Measurements from ENCODE around the gene HES6.
"Not testable (repeated sequence)": the region's sequence is repeated elsewhere in the genome, so short reads cannot be mapped to it uniquely, and the experiment has no call there.

The HES6 gene

DNA sequence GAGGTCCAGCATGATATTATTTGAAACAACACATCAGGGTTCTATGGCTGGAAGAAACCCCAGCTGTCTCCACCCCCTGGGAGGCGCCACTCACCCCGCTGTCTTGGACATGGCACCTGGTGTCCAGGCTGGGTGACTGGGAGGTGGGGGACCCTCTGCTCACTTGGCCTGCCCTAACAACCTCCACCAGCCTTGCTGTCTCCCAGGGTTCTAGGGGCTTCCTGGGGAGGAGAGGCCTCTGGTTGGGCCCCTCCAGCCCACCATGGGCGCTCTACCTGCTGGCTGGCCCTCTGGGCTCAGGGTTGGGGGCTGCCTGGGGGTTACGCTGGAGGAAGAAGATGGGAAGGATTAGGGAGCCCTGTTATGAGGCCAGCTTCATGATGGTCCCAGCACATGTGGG lies 32.3 kb upstream of the HES6 start:
- DNase-seq = no peak

- not testable (repeated sequence) for DNase-seq
These were observed 31.8 kb upstream of the HES6 start for GRCh38 chr2:238271686-238272085.

- no peak for DNase-seq
These were observed 31.3 kb upstream of the HES6 start for GRCh38 chr2:238271061-238271554.

DNA sequence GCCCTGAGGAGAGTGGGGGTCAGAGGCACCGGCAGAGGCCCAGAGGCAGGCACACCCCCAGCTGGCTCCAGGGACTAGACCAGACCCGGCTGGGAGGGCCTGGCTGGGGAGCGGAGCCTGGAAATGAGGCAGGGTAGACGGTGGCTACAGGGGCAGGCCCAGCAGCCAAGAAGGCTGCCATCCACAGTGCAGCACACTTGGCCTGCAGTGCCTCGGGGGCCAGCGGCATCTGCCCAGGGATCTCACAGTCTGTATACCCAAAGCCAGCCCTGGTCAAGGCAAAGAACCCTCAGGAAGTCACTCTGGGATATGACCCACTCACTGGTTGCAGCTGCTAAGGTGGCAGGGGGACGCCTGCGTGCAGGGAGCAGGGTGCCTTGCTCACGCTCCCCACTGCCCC lies 30.8 kb upstream of the HES6 start:
- no peak for DNase-seq

- DNase-seq = no peak
These were observed 29.9 kb upstream of the HES6 start for GRCh38 chr2:238269741-238270140.

DNA sequence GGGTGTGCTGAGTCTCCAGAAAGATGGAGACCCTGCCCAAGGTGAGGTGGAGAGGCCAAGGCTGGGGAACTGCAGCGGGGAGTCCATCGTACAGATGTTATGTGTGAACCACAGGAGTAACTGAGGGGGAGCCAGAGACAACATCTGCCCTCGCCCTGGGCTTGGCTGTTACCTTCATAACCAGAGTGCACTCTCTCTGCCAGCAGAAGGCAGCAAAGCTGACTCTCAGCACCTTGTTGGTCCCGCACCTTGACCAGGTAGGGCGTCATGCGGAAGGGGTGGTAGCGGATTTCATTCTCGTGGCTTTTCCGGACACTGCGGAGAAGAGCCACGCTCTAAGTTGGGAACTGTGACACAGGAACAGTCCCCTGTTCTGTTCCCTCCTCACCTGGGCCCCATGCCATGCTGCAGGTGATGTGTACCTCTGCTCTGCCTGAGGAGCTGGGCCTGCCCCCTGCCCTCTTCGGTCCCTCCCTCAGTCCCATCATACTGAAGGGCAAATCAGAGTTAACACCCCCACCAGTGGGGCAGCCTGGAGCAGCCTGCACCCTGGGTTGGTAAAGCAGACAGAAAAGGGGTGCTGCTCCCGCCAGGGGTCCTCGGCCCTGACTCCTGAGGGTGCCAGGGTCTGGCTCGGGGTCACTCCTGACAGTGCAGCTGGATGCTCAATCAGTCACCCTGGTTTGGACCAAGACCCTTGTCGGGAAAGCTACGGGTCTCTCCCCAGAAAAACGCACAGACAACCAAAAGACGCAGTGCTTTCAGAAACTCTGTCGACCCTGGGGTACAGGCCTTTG lies 28.2 kb upstream of the HES6 start:
- no peak for DNase-seq

- DNase-seq = no peak
These were observed 27.5 kb upstream of the HES6 start for GRCh38 chr2:238267341-238267710.

- DNase-seq = no peak
These were observed 25.8 kb upstream of the HES6 start for GRCh38 chr2:238265605-238266004.

DNA sequence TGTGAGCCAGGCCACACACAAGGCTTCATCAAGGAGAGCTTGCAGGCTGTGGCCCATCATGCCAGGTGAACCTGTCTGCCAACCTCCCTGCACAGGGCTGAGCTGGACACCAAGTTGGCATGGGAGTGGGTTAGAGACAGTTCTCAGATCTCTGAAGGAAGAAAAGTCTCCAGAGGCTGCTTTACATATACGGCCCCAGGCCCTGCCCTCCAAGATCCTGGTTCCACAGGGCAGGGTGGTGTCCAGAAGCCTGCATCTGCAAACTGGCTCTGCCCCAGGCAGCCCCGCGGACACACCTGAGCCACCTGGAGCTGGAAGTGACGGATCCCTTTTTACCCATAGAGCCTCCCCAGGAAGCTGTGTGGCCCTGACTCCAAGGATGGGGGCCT lies 24.2 kb upstream of the HES6 start:
- no peak for DNase-seq

DNA sequence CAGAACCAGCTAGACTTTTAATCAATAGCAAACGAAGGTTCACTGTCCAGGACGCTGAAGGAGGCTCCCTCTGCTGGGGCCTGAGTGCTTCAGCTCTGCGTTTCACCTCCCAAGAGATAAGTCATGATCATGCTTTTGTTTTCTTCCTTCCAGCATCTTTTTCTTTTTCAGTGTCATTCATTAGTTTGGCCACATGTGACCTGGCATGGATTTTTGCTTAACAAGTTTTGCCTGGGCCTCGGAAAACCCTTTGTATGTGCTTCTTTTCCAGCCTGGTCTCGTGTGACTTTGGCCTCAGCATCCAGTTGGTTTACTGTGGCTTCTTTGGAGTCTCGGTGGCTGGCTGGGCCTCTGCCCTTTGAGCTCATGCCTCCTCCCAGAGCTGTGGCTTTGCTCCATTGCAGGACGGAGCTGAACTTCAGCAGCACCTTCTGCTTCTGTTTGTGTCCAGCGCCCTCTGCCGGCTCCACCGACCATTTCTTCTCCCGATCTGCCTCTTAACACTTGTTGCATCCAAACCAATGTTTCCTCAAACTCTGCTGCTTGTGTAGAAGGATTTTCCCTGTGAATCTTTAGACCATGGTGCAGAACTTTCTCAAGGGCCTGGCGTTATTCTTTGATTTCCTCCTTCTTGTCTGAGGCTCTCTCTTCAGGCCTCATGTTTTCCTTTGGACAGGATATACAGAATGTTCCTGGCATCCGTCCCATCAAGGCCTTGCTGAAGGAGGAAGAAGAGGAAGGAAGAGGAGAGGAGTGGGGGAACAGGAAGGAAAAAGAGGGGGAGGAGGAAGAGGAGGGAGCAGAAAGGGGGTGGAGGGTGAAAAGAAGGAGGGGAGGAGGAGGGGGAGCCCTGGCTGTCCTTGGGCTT lies 23.6 kb upstream of the HES6 start:
- DNase-seq = peak in 3 of 4 experiments; percentile 36 to 67 (median 54)

DNA sequence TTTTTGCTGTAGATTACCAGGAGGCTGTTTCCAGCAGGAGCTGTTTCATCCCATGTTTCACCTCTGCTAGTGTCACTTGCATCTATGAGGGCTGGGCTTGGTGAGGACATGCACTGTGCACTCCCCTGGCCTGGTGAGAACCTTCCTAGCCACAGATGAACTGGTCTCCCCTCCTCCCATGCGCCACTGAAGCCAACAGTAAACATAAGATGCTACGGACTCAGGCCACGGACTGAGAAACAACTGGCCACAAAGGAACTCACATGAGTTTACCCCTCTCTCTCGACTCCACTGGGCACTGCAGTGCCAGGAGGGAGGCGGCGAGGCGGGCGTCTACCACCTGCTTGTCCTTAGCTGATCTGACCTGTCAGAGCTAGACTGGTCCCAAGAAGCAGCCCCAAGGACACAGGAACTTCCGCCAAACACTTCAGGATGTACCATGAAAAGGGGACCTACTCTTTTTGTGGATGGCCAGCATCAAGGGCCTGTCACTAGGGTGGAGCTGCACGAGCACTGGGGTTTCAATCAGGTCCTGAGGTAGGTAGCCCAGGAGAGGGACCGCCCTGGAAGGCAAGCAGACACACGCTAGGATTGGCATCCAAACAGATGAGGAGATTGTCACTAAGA lies 22.8 kb upstream of the HES6 start:
- no peak for DNase-seq

DNA sequence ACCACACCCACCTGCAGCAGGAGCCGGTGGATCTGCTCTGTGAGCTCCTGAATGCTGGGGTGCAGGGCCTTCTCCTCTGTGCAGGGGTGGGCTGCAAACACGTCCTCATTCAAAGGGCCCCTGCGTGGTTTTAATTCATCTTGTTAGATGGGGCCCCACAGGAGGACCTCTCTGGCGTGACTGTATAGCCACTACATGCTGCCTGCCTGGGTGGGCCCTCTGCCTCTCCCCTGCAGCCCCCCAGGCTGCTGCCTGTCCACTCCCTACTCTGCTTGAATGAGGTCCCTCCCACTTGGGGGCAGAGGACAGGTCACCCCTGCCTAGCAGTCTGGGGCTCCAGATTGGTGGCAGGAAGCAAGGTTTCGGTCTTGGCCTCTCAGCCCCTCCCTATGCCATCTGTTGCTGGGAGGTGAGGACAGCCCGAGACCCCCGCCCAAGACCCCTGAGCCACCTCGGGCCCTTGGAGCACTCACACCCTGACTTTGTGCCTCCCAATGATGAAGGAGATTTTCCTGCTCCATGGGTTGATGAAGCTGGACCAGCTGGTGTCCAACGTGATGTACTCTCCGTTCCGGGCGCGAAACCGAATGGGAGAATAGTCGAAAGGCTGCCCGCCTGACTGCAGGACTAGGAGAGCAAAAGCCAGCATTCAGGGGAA lies 22.0 kb upstream of the HES6 start:
- DNase-seq = no peak

DNA sequence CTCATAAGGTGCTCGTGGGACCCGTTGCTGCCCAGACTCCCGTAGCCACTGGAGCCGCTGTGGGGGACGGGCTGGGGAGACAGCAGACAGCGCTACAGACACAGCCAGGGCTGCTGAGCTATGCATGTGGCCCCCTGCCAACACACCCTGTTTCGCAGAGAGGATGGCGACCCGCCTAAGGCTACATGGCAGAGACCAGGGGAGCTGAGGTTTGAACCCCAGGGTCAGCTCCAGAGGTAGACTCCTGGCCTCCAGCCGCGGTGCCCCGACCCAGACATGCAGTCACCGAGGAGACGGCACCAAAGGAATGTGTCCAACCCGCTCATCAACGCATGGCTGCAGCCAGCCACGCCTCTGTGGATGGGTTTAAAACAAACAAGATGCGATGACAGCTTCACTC lies 21.0 kb upstream of the HES6 start:
- no peak for DNase-seq

- no peak for DNase-seq
These were observed 19.5 kb upstream of the HES6 start for GRCh38 chr2:238259061-238260020.

DNA sequence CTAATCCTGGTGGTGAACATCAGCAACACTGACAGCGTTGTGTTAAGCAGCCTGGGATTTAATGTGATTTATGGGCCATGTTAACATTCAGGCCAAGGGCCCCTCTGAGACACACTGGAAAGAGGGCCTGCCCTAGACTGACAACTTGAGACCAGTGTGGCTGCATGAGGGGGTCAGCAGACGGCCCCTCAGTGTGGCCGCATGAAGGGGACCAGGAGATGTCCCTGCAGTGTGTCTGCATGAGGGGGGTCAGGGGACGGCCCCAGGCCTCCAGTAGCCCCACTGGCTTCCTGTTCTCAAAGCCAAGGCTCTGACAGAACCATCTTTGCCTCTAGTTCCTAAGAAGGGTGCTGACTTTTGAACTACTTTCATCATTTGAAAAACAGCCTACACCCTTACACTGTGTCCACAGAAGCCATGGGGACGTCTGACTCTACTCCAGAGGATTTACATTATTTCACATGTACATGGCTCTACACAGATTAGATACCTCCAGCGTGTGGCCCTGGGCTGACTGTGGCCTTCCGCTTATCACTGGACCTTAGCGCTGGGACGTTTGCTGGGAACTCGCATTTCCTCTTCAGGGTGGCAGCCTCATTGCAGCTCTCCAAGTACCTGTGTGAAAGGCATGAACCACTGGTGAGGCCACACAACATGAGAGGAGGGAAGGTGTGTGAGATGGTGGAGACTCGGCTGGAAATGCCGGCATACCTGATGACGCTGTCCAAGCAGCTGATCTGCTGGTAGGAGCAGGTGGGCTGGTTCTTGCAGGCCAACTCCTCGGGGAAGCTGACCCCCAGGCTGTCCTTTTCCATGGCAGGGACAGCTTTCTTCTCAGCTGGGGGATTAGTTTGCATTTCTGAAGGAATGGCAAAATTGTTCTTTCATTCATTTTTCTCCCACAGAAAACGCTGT lies 18.2 kb upstream of the HES6 start:
- no peak for DNase-seq

GRCh38 chr2:238256594-238257104 lies 16.8 kb upstream of the HES6 start:
- peak in 3 of 4 experiments; percentile 35 to 63 (median 40) for DNase-seq

DNA sequence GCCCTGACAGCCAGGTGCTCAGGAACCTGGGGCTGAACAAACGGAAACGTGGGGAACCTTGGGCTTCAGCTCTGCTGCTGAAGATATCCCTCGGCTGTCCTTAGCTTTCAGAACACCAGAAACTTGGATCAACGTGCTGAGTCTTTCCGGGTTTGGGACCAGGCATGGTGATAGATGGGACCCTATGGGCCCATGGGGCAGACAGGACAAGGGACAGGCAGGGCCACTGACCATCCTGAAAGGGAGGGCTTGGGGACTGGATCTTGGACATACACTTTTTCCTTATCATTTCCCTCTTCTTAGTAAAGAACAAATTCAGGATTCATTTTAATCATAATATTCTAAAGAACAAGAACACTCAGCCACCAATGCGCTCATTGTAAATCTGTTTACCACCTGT lies 16.3 kb upstream of the HES6 start:
- DNase-seq = no peak

DNA sequence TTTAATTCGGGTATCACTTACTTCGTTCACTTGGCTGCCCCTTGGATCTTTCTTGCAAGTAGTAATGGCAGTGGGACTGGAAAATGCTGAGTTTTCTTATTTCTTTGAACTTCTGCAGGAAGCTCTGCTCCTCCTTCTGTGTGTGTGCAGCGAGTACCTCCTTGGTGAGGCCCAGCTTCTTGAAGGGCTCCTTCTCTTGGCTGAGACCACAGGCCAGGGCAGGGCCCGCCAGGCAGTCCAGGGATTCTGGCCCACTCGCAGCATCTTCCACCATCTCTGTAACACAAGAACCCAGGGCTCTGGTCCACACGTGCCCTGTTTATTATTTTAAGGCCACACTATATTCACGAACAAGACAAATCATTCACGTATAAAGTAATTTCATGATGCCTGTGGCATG lies 15.8 kb upstream of the HES6 start:
- DNase-seq = no peak

- DNase-seq = no peak
These were observed 15.3 kb upstream of the HES6 start for GRCh38 chr2:238255151-238255551.

- DNase-seq = no peak
These were observed 14.4 kb upstream of the HES6 start for GRCh38 chr2:238254095-238254723.
